ENCODE data around the gene GH2.

The GH2 gene

GRCh38 chr17:63842540-63843386 lies 39.0 kb downstream of the GH2 start, which contains the start of gene SMARCD2:
Gene SMARCD2 (minus strand): TSS chr17:63842685. CDS start chr17:63842674, 11 bp downstream.
- peak; percentile 89 to 100 (median 98) for DNase-seq

DNA sequence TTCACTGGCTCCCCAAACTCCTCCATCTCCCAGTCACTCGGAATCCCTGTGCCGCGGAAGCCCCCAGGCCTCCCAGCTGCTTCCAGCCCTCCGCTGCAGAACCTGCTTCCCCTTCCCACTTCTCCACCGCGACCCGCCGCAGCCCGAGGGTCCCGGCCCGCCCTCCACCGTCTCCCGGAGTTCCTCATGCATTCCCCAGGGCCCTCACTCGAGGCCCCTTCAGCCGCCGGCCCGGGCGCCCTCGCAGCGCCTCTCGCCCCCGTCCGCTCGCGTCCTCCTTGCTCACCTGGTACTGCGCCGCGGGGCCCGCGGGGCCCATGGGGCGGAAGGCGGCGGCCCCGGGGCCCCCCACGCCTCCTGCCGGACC lies 39.6 kb downstream of the GH2 start:
- DNase-seq, result peak in 10 of 58 donors; percentile 49 to 70 (median 60)

DNA sequence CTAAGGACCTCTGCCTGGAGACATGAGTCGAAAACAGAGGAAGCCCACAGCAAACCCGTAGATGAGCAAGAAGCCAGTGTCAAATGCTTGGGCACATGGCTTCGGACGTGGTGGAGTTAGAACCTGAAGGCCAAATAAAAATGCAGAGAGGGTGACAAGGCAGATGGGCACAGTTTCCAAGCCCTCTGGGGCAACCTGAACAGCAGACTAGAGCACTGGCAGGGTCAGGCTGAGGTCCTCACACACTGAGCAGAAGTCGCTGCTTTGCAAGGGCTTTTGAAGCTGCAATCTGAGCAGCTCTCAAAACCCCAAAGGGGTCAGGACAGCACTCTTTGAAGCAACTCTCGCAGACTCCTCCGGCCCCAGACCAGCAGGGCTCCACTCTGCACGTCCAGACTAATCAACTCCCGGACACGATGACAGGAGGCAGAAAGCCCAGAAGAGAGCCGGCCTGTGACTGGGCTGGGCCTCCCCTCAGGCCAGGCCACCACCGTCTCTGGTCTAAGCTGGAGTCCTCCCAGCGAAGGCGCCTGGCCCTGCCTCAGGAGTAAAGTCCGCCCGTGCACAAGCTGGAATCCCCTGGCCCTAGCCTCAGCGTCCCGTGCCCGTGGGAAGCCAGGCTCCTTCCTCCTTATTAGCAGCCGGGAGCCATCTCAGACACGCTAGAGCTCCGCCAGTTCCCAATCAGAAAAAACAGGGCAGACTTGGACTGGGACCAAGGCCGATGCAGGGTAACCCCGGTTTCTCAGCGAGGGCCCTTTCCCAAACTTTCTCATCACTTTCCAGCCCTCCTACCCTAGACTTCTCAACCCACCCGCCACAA lies 40.2 kb downstream of the GH2 start:
- peak in 49 of 58 donors; percentile 15 to 72 (median 49) for DNase-seq

DNA sequence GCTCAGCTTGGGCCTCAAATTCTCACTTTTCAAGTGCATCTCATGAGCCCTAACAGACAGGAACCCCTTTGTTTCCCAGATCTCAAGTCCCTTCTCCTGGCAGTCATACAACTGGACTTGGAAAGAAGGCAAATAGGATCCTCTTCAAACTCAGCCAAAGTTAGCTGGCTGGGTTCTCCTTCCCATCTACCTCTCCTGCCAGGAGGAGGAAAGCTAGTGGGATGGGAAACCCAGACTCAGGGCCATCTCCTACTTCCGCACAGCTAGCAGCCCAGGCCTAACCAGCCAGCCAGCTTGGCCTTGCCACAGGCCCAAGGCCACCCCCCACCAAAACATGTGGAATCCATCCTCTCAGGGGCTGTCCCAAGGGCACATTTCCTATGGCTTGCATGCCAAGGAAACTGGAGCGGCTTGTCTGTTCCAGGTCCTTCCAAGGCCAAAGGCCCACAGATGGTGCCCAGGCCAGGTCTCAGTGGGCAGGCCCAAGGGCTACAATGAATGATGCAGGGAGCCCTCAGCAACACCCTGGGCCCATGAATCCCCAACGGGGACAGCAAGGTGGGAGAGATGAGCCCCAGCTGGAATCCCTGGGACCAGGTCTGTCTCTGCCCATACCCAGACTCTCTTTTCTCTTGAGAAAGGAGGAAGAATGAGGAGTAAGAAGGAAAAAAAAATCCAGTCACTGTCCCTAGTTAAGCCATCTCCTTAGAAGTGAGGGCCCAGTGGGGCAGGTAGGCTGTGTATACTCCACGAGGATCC lies 41.0 kb downstream of the GH2 start:
- peak in 10 of 58 donors; percentile 11 to 45 (median 16) for DNase-seq

DNA sequence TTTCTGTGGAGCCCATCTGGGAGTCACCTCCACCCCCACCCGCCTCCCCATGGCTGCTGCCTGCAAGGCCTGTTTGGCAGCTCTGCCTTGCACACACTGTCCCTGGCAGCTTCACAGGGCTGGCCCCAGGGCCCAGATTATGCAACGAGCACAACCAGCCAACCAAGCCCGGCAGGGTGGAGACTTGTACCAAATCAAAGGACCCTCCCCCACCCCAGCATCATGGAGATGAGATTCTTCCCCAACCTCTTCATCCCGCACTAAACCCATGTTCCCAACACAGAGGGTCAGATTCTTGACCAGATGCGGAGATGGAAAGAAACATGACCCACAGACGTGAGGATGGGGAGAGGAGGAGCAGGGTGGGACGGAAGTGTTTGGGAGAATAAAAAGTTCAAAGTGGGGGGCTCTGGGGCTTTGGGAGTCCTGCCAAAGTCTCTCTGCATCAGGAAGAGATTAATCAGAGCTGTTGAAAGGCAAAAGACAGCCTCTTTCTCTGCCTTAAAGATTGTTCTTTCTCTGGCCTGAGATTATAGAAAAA lies 43.0 kb downstream of the GH2 start:
- peak in 57 of 58 donors; percentile 23 to 96 (median 84) for DNase-seq

DNA sequence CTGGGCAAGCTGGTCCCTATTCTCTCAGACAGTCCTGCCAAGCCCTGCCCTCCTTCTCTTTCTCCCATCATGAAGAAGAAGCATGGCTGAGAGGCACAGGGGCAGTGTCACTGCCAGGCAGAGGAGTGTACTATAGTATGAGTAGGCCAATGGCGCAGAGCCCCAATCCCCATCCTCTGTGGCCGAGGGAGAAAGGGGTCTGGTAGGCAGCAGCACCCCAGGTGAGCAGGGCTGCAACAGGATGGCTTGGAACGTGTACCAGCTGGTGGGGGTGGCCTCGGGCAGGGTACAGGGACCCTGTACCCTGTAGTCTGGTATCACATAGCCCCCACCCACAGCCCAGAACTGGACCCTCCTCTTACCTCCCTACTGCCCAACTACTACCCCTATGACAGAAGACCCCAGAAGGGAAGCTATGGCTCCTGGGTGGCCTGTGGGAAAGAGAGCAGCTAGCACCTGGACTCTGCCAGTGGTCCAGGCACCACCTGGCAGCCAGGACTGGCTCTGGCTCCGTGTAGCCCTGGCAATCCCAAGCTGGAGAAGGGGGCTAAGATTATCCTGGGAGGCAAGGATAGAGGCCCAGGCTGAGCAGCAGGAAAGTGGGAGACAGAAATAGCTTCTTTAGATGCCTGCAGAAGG lies 43.7 kb downstream of the GH2 start:
- DNase-seq, result peak in 2 of 58 donors; percentile 12 to 38

DNA sequence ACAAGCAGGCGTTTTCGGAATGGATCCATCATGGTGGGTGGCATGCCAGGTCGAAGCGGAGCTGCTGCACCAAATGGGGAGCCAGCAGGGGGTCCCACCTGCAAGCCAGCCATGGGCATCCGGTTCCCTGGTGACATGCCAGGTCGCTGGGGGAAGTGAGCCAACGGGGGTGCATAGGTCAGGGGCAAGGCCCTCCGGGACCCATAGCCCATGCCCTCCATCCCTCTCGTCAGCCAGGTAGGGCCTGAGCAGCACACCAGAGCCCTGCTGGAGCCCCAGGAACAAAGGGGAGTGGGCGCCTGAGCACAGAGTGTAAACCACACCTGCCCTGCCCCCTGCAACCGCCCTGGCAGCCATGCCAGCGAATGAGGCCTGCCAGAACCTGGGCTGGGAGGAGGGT lies 44.3 kb downstream of the GH2 start:
- no peak for DNase-seq

- DNase-seq, result no peak
Observed at GRCh38 chr17:63836811-63837210, 44.9 kb downstream of the GH2 start.

GRCh38 chr17:63835167-63835720 lies 46.5 kb downstream of the GH2 start:
- DNase-seq, result no peak

DNA sequence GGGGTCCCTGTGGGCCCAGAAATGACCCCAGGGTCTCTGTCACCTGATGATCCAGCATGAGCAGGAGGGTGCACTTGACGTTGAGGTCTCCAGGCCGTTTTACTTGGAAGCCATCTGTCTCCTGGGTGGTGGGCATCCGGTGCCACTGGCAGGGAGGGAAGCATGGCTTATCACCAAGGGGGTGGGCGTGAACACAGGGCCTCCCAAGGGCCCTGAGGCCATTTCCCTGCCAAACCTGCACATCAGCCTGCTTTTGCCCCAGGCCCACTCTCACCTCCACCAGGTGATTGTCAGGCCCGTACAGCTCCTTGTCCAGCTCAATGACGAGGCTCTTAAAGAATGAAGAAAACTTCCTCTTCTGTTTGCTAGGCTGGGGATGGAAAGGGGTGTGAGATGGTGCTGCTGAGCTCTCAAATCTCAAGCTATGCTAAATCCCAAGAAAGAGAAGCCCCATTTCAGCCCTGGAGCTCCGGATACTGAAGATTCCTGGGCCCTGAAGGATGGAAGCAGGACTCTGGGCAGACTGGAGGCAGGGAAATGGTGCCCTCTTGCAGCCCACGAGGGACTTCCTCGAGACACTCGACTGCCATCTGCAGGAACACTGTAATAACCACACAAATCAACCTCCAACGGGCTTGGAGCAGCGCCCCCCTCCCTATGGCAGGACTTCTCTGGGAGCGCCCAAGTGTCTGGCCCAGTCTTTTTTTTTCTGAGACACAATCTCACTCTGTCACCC lies 47.1 kb downstream of the GH2 start:
- peak in 45 of 58 donors; percentile 15 to 82 (median 46) for DNase-seq

DNA sequence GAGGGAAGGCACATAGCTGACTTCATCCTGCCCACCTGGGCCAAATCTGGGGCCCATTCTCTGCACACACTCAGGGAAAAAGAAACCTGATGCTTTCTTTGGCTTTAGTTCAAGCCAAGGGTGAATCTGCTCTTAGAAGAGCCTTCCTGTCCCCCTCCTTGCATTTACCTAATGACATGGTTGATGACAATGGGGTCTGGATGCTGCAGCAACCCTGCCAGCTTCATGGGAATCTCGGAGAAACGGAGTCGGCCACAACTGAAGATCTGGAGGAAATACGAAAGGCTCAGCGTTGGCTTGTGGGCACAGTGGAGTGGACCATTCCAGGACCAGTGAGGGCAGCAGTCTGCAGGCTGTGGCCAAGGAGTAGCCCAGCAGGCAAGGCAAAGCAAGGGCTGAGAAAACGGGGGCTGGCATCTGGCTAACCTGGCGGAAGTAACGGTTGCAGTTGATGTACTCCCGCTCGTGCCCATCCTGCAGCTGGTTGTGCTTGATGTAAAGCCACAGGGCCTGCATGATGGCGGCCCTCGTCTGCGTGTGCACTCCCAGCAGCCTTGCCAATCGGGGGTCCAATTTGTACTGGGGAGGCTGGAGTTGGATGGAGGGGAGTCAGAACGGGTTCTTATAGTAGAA lies 47.9 kb downstream of the GH2 start:
- DNase-seq, result no peak

- DNase-seq, result no peak
Observed at GRCh38 chr17:63833026-63833740, 48.6 kb downstream of the GH2 start.

GRCh38 chr17:63832455-63832854 lies 49.3 kb downstream of the GH2 start:
- no peak for DNase-seq

DNA sequence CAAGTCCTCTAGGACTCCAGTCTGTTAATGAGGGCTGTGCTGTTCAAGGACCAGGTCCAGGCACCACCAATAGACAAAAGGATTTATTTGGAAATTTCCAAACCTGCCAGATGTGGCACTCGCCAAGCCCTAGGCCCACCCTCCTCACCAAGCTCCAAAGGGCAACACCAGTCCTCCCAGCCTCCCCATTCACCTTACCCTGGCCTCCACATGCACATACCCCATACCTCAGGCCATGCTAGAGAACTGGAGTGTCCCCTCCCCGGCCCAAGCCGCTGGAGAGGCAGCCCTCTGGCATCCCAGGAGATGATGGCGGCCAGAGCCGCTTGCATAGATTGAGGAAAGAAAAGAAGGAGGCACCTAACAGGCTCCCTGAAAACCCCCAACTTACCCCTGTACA lies 49.7 kb downstream of the GH2 start:
- DNase-seq, result no peak

GRCh38 chr17:63831505-63831904 lies 50.2 kb downstream of the GH2 start:
- DNase-seq, result no peak

DNA sequence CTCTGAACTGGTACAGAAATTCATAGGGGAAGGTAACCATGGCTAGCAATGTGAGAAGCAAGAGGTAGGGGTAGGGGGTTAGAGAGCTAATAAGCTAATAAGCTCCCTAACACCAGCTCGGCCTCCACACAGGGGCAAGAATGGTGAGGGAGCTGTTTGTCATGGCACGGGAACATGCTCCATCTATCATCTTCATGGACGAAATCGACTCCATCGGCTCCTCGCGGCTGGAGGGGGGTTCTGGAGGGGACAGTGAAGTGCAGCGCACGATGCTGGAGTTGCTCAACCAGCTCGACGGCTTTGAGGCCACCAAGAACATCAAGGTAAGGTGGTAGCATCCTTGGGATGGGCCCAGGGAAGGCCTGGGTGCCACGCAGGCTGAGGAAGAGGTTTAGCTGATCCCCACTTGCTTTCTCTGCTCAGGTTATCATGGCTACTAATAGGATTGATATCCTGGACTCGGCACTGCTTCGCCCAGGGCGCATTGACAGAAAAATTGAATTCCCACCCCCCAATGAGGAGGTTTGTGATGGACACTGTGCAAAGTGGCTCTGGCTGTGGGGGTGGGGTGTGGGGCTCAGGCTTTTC lies 50.7 kb downstream of the GH2 start:
- no peak for DNase-seq

- no peak for DNase-seq
Observed at GRCh38 chr17:63830278-63830677, 51.5 kb downstream of the GH2 start.
